Activated CD4-positive, alpha-beta T cell treated with anti-CD3 and anti-CD28 coated beads for 48 hours (primary cell): ENCODE data around the gene TNRC6C.
"Not testable (repeated sequence)": the region's sequence is repeated elsewhere in the genome, so short reads cannot be mapped to it uniquely, and the experiment has no call there.

Experiments used
- DNase-seq: peaks from one replicate; pipeline ENCODE4 v3.0.0-alpha.2; 2020

TNRC6C gene

GRCh38 chr17:78048346-78049292 is 90.1 kb downstream of the TNRC6C start:
- no peak for DNase-seq

DNA sequence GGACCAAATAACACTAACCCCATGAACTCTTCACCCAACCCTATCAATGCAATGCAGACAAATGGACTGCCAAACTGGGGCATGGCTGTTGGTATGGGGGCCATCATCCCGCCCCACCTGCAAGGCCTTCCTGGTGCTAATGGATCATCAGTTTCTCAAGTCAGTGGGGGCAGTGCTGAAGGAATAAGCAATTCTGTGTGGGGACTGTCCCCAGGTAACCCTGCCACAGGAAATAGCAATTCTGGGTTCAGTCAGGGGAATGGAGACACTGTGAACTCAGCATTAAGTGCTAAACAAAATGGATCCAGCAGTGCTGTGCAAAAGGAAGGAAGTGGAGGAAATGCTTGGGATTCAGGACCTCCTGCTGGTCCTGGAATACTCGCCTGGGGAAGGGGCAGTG is 91.1 kb downstream of the TNRC6C start:
- no peak for DNase-seq

DNA sequence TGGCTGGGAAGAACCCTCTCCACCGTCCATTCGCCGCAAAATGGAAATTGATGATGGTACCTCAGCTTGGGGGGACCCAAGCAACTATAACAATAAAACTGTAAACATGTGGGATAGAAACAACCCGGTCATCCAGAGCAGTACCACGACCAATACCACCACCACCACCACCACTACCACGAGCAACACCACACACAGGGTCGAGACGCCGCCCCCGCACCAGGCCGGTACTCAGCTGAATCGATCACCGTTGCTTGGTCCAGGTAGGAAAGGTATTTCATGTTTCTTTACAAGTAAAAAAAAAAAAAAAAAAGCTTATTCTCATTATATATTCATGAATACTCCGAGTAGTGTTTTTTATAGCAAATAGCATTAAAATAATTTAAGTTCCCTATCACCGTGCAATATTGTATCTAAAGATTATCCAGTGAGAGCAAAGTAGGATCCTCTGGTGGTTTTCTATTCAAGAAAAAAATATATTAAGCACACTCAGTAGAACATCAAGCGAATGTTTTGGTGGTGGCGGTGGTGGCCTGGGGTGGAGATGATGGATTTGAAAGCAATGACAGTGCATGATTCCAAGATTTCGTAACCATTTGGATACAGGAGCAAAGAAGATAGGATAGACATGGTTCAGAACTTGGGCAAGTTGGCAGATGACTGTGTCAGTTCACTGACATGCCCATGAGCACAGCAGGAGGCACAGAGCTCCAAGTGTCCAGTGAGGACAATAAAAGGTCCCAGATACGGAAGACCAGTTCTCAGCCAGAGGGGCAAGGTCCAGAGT is 92.9 kb downstream of the TNRC6C start:
- no peak for DNase-seq

GRCh38 chr17:78053777-78054468 is 95.4 kb downstream of the TNRC6C start:
- DNase-seq, result no peak

DNA sequence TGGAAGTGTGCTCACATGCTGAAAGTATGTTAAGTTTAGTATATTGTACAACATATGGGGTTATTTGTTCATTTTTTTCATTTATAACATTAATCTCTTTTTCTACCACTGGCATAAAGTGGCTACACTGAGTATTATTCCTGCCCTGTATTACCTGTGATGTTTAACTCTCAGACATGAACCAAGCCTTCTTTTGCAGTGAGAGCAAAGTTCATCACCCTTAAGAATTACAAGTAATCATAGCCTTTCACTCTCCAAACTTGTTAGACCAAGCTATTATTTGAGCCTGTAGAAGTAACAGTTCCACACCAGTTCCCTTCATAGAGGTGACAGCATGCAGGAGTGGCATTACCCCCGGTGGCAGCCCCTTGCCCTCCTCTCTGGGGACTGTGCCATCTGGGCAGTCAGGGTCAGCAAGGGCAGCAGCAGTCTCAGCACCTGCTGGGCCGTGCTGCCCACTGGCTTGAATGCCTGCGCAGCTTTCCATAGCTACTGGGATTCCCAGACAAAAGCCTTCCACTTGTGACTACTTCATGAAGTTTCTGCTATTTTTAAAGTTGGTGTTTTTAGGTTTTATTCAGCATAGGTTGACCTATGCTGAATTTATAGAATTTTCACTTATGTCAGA is 98.7 kb downstream of the TNRC6C start:
- no peak for DNase-seq

DNA sequence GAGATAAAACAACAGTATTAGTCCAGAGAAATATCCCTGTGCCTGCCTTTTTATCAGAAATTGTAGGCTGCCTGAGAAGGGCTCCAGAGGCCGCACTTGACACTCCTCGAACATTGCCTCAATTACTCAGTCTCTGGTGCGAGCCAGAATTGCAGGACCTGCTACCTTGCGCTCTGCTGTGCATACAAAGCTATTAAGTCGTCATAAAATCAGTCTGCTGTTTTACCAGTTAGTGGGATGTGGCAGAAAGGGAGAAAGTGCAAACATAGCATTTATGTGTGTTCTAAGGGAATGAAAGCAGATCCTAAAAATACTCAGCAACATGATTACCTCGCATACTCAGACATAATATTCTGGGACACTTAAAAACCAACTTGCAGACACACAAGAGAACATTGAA is 99.5 kb downstream of the TNRC6C start:
- no peak for DNase-seq

- no peak for DNase-seq
Observed at GRCh38 chr17:78058581-78058980, 100.1 kb downstream of the TNRC6C start.

- no peak for DNase-seq
Observed at GRCh38 chr17:78062596-78062995, 104.1 kb downstream of the TNRC6C start.

DNA sequence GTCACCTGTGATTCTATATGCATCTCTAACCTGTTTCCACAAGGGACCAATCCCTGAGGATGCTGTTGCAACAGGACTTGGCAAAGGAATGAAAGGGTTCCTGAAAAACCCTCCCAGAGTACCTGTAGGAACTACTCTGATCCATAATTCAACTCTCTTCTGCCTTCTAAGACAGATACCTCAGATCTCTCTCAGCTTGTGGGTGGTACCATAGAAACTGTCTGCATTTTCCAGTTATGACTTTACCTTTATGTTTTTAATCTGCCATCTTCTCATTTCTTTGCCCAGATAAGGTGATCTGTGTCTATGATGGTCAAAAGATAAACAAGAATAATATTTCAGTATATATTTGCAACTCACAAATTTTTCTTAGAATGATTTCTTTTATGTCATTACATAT is 105.0 kb downstream of the TNRC6C start:
- no peak for DNase-seq

- no peak for DNase-seq
Observed at GRCh38 chr17:78064708-78065107, 106.2 kb downstream of the TNRC6C start.

DNA sequence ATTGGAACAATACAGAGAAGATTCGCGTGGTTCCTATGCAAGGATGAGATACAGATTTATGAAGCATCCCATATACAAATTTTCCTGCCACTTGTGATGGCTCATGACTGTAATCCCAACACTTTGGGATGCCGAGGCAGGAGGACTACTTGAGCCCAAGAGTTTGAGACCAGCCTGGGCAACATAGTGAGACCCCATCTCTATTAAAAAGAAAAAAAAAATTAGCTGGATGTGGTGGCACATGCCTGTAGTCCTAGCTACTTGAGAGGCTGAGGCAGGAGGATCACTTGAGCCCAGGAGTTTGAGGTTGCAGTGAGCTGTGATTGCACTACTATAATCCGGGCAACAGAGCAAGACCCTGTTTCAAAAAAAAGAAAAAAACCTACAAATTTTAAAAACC is 108.5 kb downstream of the TNRC6C start:
- not testable (repeated sequence) for DNase-seq

GRCh38 chr17:78069695-78070094 is 111.2 kb downstream of the TNRC6C start:
- DNase-seq, result no peak

- DNase-seq, result no peak
Observed at GRCh38 chr17:78072961-78073360, 114.5 kb downstream of the TNRC6C start.

GRCh38 chr17:78075011-78075410 is 116.5 kb downstream of the TNRC6C start:
- DNase-seq, result no peak

GRCh38 chr17:78075545-78075944 is 117.0 kb downstream of the TNRC6C start:
- DNase-seq, result no peak

- no peak for DNase-seq
Observed at GRCh38 chr17:78079253-78079652, 120.8 kb downstream of the TNRC6C start.

- no peak for DNase-seq
Observed at GRCh38 chr17:78081551-78081950, 123.0 kb downstream of the TNRC6C start.

DNA sequence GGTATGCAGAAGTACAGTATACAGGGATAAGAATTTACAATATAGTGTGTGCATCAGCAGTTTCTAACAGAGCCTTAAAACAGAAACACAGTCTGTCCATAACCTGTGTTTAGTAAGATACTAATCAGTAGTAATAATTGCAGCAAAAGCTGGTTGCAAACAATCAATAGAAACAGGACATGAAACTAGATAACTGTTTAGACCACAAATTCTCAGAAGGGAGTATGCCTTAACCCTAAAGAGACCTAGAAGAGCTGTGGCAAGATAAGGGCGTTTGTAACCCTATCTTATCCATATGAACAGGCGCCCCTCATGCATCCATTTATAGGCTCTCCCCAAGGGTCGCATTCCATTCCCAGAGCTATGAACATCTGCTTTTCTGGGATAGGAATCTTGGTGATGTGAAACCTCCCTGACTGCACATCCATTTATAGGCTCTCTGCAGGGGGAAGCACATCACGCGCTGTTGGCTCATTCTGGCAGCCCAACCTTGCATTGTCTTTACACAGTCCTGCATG is 123.9 kb downstream of the TNRC6C start:
- DNase-seq, result not testable (repeated sequence)

DNA sequence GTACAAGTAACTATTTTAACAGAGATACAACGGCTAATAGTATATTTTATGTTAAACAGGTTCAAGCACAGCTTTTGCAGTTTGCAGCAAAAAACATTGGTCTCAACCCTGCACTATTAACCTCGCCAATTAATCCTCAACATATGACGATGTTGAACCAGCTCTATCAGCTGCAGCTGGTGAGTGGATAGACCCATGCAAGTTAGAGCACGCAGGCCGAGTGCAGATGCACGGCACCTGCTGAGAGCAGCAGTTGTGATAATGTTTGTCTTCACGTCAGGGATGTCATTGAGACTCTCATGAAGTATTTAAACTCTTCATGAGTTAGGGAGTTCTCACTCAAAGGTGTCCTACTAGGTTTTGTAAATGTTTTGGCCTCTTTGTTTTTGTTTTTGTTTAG is 124.5 kb downstream of the TNRC6C start:
- DNase-seq, result no peak

DNA sequence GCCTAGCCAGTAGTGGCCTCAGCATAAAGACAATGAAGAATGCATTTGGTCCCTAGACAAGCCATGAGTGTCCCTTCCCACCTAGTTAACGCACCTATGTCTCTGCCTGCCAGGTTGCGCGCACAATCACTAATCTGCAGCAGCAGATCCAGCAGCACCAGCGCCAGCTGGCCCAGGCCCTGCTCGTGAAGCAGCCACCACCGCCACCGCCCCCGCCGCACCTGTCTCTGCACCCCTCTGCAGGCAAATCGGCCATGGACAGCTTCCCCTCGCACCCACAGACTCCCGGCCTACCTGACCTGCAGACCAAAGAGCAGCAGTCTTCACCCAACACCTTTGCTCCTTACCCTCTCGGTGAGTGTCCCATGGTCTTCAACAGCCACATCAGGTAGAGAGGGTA is 128.2 kb downstream of the TNRC6C start:
- DNase-seq, result no peak

DNA sequence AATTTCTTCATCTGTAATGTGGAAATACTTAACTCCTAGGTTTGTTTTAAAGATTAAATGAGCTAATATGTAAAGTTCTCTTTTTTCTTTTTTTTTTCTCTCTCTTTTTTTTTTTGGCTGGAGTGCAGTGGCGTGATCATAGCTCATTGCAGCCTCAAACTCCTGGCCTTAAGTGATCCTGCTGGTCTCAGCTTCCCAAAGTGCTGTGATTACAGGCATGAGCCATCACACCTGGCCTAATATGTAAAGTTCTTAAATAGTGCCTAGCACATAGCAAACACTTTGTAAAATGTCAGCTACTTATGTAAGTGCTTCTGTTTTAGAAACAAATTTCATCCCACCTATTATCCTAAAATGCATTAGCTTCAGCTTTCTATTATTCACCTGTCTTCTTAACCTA is 130.0 kb downstream of the TNRC6C start:
- DNase-seq, result no peak

GRCh38 chr17:78089576-78090281 is 131.2 kb downstream of the TNRC6C start:
- no peak for DNase-seq
